NB4 (cell line): ENCODE measurements around the gene CDK14.

Experiments used
- CTCF ChIP-seq: IDR thresholded peaks from one replicate; pipeline ENCODE4 v1.5.1; 2012; ENCODE audit warnings: low read depth, low read length
- MAX ChIP-seq: IDR thresholded peaks from 2 replicates; pipeline ENCODE4 v1.6.1; 2011; ENCODE audit warnings: low read depth, low read length
- MYC ChIP-seq: IDR thresholded peaks from 2 replicates; pipeline ENCODE4 v1.6.1; 2011; ENCODE audit warnings: low read depth, low read length
- POLR2A ChIP-seq: IDR thresholded peaks from 2 replicates; pipeline ENCODE4 v1.6.1; 2011; ENCODE audit warnings: mild to moderate bottlenecking; ENCODE audit not compliant: insufficient read length; ENCODE audit errors: extremely low read depth

DNA sequence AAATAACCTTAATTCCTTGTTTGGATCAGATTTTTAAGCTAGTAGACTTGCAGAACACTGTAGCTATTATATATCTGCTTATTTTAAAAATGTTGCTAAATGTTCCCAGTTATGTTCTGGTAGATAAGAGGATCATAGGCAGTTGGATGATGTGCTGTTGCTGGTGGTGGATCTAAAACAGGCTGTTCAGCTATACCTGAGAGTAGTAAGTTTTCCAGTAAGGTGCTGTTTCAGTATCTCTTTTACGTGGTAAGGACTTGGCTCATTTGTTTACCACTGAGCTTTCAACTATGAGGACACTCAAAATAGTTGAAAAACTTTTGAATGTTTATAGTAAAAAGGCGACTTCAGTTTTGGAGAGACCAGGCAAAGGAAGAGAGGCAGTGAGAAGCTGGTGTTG, 180.9 kb downstream of the CDK14 start:
- TF ChIP-seq CTCF (no peak), POLR2A (no peak), MYC (no peak), MAX (no peak)
